H9 (cell line): ENCODE data around the gene ADAD2. TPM values are rescaled to one million over a fixed set of nuclear protein-coding genes. Genes with fewer than 3 reads are reported as not detected.
A peak's percentile ranks its signal among the peaks of the same experiment; 100 is the strongest.

Experiments used
- DNase-seq: peaks from one replicate; pipeline ENCODE4 v3.0.0-alpha.2; 2017
- H2AFZ ChIP-seq: one replicate; pipeline ENCODE4 v1.6.1; 2013; ENCODE audit warnings: mild to moderate bottlenecking, low read length, control low read depth, moderate library complexity
- H2AK5ac ChIP-seq: 2 replicates; pipeline ENCODE4 v1.6.1; 2013; ENCODE audit warnings: low read length, control low read depth, mixed read lengths; ENCODE audit not compliant: insufficient read length
- H2BK120ac ChIP-seq: one replicate; pipeline ENCODE4 v1.6.1; 2013; ENCODE audit warnings: low read depth, mild to moderate bottlenecking, low read length, control low read depth, inconsistent platforms; ENCODE audit not compliant: poor library complexity, severe bottlenecking
- H2BK12ac ChIP-seq: 2 replicates; pipeline ENCODE4 v1.6.1; 2013; ENCODE audit warnings: low read length, control low read depth, mixed read lengths, low read depth; ENCODE audit not compliant: insufficient read length
- H2BK15ac ChIP-seq: 2 replicates; pipeline ENCODE4 v1.6.1; 2013; ENCODE audit warnings: low read depth, low read length, control low read depth
- H2BK20ac ChIP-seq: one replicate; pipeline ENCODE4 v1.6.1; 2013; ENCODE audit warnings: low read depth, mild to moderate bottlenecking, low read length, control low read depth, inconsistent platforms; ENCODE audit not compliant: poor library complexity, severe bottlenecking
- H2BK5ac ChIP-seq: 2 replicates; pipeline ENCODE4 v1.6.1; 2013; ENCODE audit warnings: low read length, control low read depth, mixed read lengths; ENCODE audit not compliant: insufficient read length
- H3K14ac ChIP-seq: 2 replicates; pipeline ENCODE4 v1.6.1; 2013; ENCODE audit warnings: low read length, control low read depth; ENCODE audit not compliant: insufficient read depth
- H3K18ac ChIP-seq: 2 replicates; pipeline ENCODE4 v1.6.1; 2013; ENCODE audit warnings: low read depth, mild to moderate bottlenecking, mixed read lengths, low read length, control low read depth; ENCODE audit not compliant: insufficient read length
- H3K23ac ChIP-seq: 2 replicates; pipeline ENCODE4 v1.6.1; 2013; ENCODE audit warnings: low read length, control low read depth, mixed read lengths, low read depth; ENCODE audit not compliant: insufficient read length
- H3K23me2 ChIP-seq: 2 replicates; pipeline ENCODE4 v1.6.1; 2013; ENCODE audit warnings: low read depth, mild to moderate bottlenecking, mixed read lengths, low read length, control low read depth; ENCODE audit not compliant: insufficient read length, poor library complexity, severe bottlenecking
- H3K27ac ChIP-seq: 2 replicates; pipeline ENCODE4 v1.5.1; 2013; ENCODE audit warnings: low read length, control low read depth, mixed read lengths, low read depth; ENCODE audit not compliant: insufficient read length
- H3K27me3 ChIP-seq: 2 replicates; pipeline ENCODE4 v1.6.1; 2013; ENCODE audit warnings: low read length, control low read depth, inconsistent platforms; ENCODE audit not compliant: insufficient read depth
- H3K4ac ChIP-seq: 2 replicates; pipeline ENCODE4 v1.6.1; 2013; ENCODE audit warnings: low read depth, mild to moderate bottlenecking, control low read depth, inconsistent platforms, low read length, moderate library complexity
- H3K4me1 ChIP-seq: 2 replicates; pipeline ENCODE4 v1.6.1; 2013; ENCODE audit warnings: low read length, control low read depth, inconsistent platforms; ENCODE audit not compliant: insufficient read depth
- H3K4me2 ChIP-seq: 2 replicates; pipeline ENCODE4 v1.6.1; 2013; ENCODE audit warnings: low read length, control low read depth, mixed read lengths; ENCODE audit not compliant: insufficient read length, insufficient read depth
- H3K56ac ChIP-seq: 2 replicates; pipeline ENCODE4 v1.6.1; 2013; ENCODE audit warnings: low read depth, mild to moderate bottlenecking, mixed read lengths, low read length, control low read depth; ENCODE audit not compliant: insufficient read length
- H3K79me1 ChIP-seq: 2 replicates; pipeline ENCODE4 v1.6.1; 2013; ENCODE audit warnings: low read depth, mild to moderate bottlenecking, moderate library complexity, low read length, control low read depth, inconsistent platforms; ENCODE audit not compliant: insufficient read depth, poor library complexity, severe bottlenecking
- H3K79me2 ChIP-seq: 2 replicates; pipeline ENCODE4 v1.6.1; 2013; ENCODE audit warnings: low read length, control low read depth, inconsistent platforms; ENCODE audit not compliant: insufficient read depth
- H3K9ac ChIP-seq: 2 replicates; pipeline ENCODE4 v1.6.1; 2013; ENCODE audit warnings: low read length, control low read depth, mixed read lengths; ENCODE audit not compliant: insufficient read length; ENCODE audit errors: extremely low read depth
- H3K9me3 ChIP-seq: one replicate; pipeline ENCODE4 v1.6.1; 2013; ENCODE audit warnings: low read depth, low read length, inconsistent platforms; ENCODE audit not compliant: control insufficient read depth
- H3T11ph ChIP-seq: one replicate; pipeline ENCODE4 v1.6.1; 2013; ENCODE audit warnings: mild to moderate bottlenecking, low read length, control low read depth, inconsistent platforms
- H4K20me1 ChIP-seq: one replicate; pipeline ENCODE4 v1.6.1; 2013; ENCODE audit not compliant: control insufficient read depth, insufficient read length, insufficient read depth
- H4K5ac ChIP-seq: 2 replicates; pipeline ENCODE4 v1.6.1; 2013; ENCODE audit warnings: low read depth, mild to moderate bottlenecking, mixed read lengths, low read length, control low read depth; ENCODE audit not compliant: insufficient read length
- H4K8ac ChIP-seq: replicated peaks from 2 replicates; pipeline ENCODE4 v1.6.1; 2013; ENCODE audit warnings: low read length, control low read depth, mixed read lengths, low read depth; ENCODE audit not compliant: insufficient read length
- H4K91ac ChIP-seq: 2 replicates; pipeline ENCODE4 v1.6.1; 2013; ENCODE audit warnings: low read depth, mild to moderate bottlenecking, moderate library complexity, mixed read lengths, low read length, control low read depth; ENCODE audit not compliant: insufficient read length
- H3K27ac Mint-ChIP-seq, 3 experiments: 2 replicates in 2 of 3; 3 replicates in 1 of 3; pipeline ENCODE4 v1.8.0; 2020 to 2021; ENCODE audit warnings: mixed read lengths in 3 of 3, mild to moderate bottlenecking in 1 of 3, moderate library complexity in 1 of 3
- H3K27me3 Mint-ChIP-seq: 2 replicates; pipeline ENCODE4 v1.8.0; 2021; ENCODE audit warnings: low read depth, mild to moderate bottlenecking, moderate library complexity, mixed read lengths
- H3K36me3 Mint-ChIP-seq, 3 experiments: 2 replicates in 2 of 3; 3 replicates in 1 of 3; pipeline ENCODE4 v1.8.0; 2020 to 2021; ENCODE audit warnings: low read depth in 3 of 3, mixed read lengths in 3 of 3; ENCODE audit not compliant: insufficient read depth in 1 of 3
- H3K4me1 Mint-ChIP-seq, 2 experiments: 2 replicates each; pipeline ENCODE4 v1.8.0; 2020; ENCODE audit warnings: mixed read lengths in 2 of 2
- H3K4me3 Mint-ChIP-seq, 2 experiments: 2 replicates in 1 of 2; 3 replicates in 1 of 2; pipeline ENCODE4 v1.8.0; 2020 to 2021; ENCODE audit warnings: mild to moderate bottlenecking in 2 of 2, mixed read lengths in 2 of 2, moderate library complexity in 1 of 2
- H3K9me3 Mint-ChIP-seq, 2 experiments: 2 replicates in 1 of 2; 3 replicates in 1 of 2; pipeline ENCODE4 v1.8.0; 2020; ENCODE audit warnings: mild to moderate bottlenecking in 2 of 2, mixed read lengths in 2 of 2, moderate library complexity in 1 of 2
- CTCF ChIP-seq: fragments of 200-600 bp; sonication (generic); conservative IDR thresholded peaks from 3 replicates; pipeline ENCODE4 v1.8.0; 2021; ENCODE audit warnings: antibody characterized with exemption, mild to moderate bottlenecking
- WGBS: extraction: QIAGEN DNeasy Blood & Tissue Kit; methylation state at CpG from one replicate; pipeline ENCODE4 v1.1.7; 2013; ENCODE audit warnings: missing lambda C conversion rate, low lambda C conversion rate, mixed read lengths; ENCODE audit not compliant: insufficient read length; ENCODE audit errors: extremely low coverage; 5-methylcytosine and 5-hydroxymethylcytosine counted together
- total RNA-seq: library from RNA; stranded (reverse); gene quantifications from 2 replicates; pipeline ENCODE4 v1.2.1, GENCODE V29; 2021

The ADAD2 gene
- total RNA-seq, 1 experiment from 2014 or later, result 1.0 TPM

DNA sequence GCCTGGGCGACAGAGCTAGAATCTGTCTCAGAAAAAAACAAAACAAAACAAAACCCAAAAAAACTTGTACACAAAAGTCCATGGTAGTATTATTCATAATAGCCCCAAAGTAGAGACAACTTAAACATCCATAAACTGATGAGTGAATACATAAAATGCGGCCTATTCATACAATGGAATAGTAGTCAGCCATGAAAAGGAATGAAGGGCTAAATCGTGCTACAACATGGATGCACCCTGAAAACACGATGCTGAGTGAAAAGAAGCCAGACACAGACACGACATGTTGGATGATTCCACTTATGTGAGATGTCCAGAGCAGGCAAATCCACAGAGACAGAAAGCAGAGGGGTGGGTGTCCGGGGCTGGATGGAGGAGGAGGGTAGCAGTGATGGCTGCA lies 36.6 kb downstream of the ADAD2 start:
- Histone ChIP-seq H3K27me3 (no peaks in the 10 kb centered on the region), H3K79me2 (no peaks in the 10 kb centered on the region), H3K4ac (no peak overlapping the region), H4K5ac (no peak overlapping the region), H3K18ac (no peak overlapping the region), H2BK15ac (no peak overlapping the region), H4K20me1 (no peaks in the 10 kb centered on the region), H3K9ac (no peak overlapping the region), H3T11ph (no peak overlapping the region), H2BK5ac (no peak overlapping the region), H2AFZ (no peak overlapping the region), H3K4me1 (no peaks in the 10 kb centered on the region), H4K91ac (no peak overlapping the region), H2BK20ac (no peak overlapping the region), H3K23me2 (no peaks in the 10 kb centered on the region), H3K27ac (no peak overlapping the region), H2AK5ac (no peak overlapping the region), H2BK12ac (no peak overlapping the region), H3K9me3 (no peaks in the 10 kb centered on the region), H3K79me1 (no peaks in the 10 kb centered on the region), H3K4me2 (no peak overlapping the region), H4K8ac (no peak overlapping the region), H2BK120ac (no peak overlapping the region), H3K56ac (no peak overlapping the region), H3K14ac (no peak overlapping the region), H3K23ac (no peak overlapping the region)
- peak overlapping the region in 1 of 2 experiments; percentile 54; a peak in 1 of 5 replicates for H3K4me3 Mint-ChIP-seq
- H3K36me3 Mint-ChIP-seq, result no peaks in the 10 kb centered on the region
- H3K4me1 Mint-ChIP-seq, result peaks cover 12 to 24% of the 10 kb centered on the region in 2 experiments
- DNase-seq, result no peak
- H3K27ac Mint-ChIP-seq, result no peak overlapping the region
- no peak for TF ChIP-seq CTCF
- peaks cover 2% of the 10 kb centered on the region for H3K27me3 Mint-ChIP-seq
- no CpG with 5 or more reads among the region's 6 CpGs for WGBS
- H3K9me3 Mint-ChIP-seq, result no peaks in the 10 kb centered on the region
